Activated CD8-positive, alpha-beta T cell treated with anti-CD3 and anti-CD28 coated beads for 36 hours (primary cell): ENCODE data around the gene HPCAL1. TPM values are rescaled to one million over a fixed set of nuclear protein-coding genes. Genes with fewer than 3 reads are reported as not detected.
"Not testable (repeated sequence)": the region's sequence is repeated elsewhere in the genome, so short reads cannot be mapped to it uniquely, and the experiment has no call there.

ENCODE experiments used
- ATAC-seq: fragments of 200-7000 bp; cut with Tn5 transposase; one replicate; pipeline ENCODE4 v1.10.0; 2021; ENCODE audit warnings: mild to moderate bottlenecking, moderate library complexity
- CTCF ChIA-PET: fragments of 350-600 bp; sonication (Branson Sonifier 250); formaldehyde crosslinking; loops from one replicate; lab custom pipeline; 2021; ENCODE audit warnings: antibody characterized with exemption; lab: Charles Lee
- POLR2A ChIA-PET: fragments of 350-600 bp; sonication (Branson Sonifier 250); formaldehyde crosslinking; loops from one replicate; lab custom pipeline; 2021; ENCODE audit warnings: antibody characterized with exemption; lab: Charles Lee
- DNase-seq: peaks from one replicate; pipeline ENCODE4 v3.0.0-alpha.2; 2020
- H3K27ac Mint-ChIP-seq: one replicate; pipeline ENCODE4 v1.8.0; 2021; ENCODE audit warnings: mild to moderate bottlenecking, mixed read lengths
- H3K27me3 Mint-ChIP-seq: one replicate; pipeline ENCODE4 v1.8.0; 2021; ENCODE audit warnings: mixed read lengths
- H3K36me3 Mint-ChIP-seq: one replicate; pipeline ENCODE4 v1.8.0; 2021; ENCODE audit warnings: low read depth, mixed read lengths
- H3K4me1 Mint-ChIP-seq: one replicate; pipeline ENCODE4 v1.8.0; 2021; ENCODE audit warnings: low read depth, mixed read lengths
- H3K4me3 Mint-ChIP-seq: one replicate; pipeline ENCODE4 v1.8.0; 2021; ENCODE audit warnings: mild to moderate bottlenecking, moderate library complexity, mixed read lengths
- H3K9me3 Mint-ChIP-seq: one replicate; pipeline ENCODE4 v1.8.0; 2021; ENCODE audit warnings: mixed read lengths
- intact Hi-C: fragments of 100-400 bp; cut with micrococcal nuclease; formaldehyde crosslinking; loops from one replicate; pipeline ENCODE4 v1.10.0; 2022
- total RNA-seq, 2 experiments: library from RNA; stranded (reverse); gene quantifications; one replicate each; pipeline ENCODE4 v1.2.3, GENCODE V29; 2021
- TF ChIP-seq, protein P1 (sequence below): fragments of 200-600 bp; IDR thresholded peaks from one replicate; pipeline ENCODE4 v1.8.0; 2022; ENCODE audit warnings: antibody characterized with exemption, mild to moderate bottlenecking

Gene HPCAL1
- total RNA-seq, 2 experiments from 2014 or later: 166 to 170 TPM

DNA sequence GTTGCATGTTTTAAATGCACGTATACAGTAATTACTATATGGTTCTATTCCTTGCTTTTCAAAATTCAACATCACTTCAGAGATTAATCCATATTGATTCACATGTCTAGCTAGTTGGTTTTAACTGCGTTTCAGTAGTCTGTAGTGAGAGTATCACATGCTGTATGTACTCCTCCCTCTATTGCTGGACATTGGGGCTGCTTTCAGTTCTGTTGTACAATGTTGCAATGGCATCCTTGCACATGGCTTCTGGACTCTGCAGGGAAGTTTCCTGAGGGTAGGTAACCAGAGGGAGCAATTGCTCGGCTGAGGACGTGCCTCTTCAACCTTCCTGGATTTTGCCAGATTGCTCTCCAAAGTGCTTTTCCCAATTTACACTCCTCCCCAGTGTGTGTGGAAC lies 10.7 kb upstream of the HPCAL1 start:
- TF ChIP-seq, protein P1, sequence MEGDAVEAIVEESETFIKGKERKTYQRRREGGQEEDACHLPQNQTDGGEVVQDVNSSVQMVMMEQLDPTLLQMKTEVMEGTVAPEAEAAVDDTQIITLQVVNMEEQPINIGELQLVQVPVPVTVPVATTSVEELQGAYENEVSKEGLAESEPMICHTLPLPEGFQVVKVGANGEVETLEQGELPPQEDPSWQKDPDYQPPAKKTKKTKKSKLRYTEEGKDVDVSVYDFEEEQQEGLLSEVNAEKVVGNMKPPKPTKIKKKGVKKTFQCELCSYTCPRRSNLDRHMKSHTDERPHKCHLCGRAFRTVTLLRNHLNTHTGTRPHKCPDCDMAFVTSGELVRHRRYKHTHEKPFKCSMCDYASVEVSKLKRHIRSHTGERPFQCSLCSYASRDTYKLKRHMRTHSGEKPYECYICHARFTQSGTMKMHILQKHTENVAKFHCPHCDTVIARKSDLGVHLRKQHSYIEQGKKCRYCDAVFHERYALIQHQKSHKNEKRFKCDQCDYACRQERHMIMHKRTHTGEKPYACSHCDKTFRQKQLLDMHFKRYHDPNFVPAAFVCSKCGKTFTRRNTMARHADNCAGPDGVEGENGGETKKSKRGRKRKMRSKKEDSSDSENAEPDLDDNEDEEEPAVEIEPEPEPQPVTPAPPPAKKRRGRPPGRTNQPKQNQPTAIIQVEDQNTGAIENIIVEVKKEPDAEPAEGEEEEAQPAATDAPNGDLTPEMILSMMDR: no peak
- H3K36me3 Mint-ChIP-seq: no peaks in the 10 kb centered on the region
- H3K4me1 Mint-ChIP-seq: peaks cover 4% of the 10 kb centered on the region
- no peak for ATAC-seq
- H3K27ac Mint-ChIP-seq: no peak overlapping the region
- ChIA-PET CTCF (no interaction called here), POLR2A (no interaction called here)
- H3K9me3 Mint-ChIP-seq: peaks cover 4% of the 10 kb centered on the region
- H3K27me3 Mint-ChIP-seq: no peaks in the 10 kb centered on the region
- intact Hi-C loops: no loop called here
- DNase-seq: no peak
- no peak overlapping the region for H3K4me3 Mint-ChIP-seq

GRCh38 chr2:10293603-10294002 lies 9.1 kb upstream of the HPCAL1 start:
- ATAC-seq (no peak), DNase-seq (no peak)
- Mint-ChIP-seq H3K27me3 (no peaks in the 10 kb centered on the region), H3K9me3 (peaks cover 6% of the 10 kb centered on the region), H3K4me1 (peaks cover 19% of the 10 kb centered on the region), H3K36me3 (no peaks in the 10 kb centered on the region), H3K27ac (no peak overlapping the region), H3K4me3 (no peak overlapping the region)
- intact Hi-C loops: no loop called here
- TF ChIP-seq, protein P1: no peak
- ChIA-PET CTCF (interaction anchor here (1.4 to 3.4 kb wide), 2 partner anchors 11 to 116 kb away, joined by 4 to 12 read pairs; partner anchors contain the start of gene HPCAL1), POLR2A (interaction anchor here (0.6 to 1.3 kb wide), 3 partner anchors 8 to 124 kb away, joined by 3 to 4 read pairs (median 3); no protein-coding TSS in a partner anchor)

GRCh38 chr2:10294077-10294476 lies 8.6 kb upstream of the HPCAL1 start:
- intact Hi-C loops: no loop called here

DNA sequence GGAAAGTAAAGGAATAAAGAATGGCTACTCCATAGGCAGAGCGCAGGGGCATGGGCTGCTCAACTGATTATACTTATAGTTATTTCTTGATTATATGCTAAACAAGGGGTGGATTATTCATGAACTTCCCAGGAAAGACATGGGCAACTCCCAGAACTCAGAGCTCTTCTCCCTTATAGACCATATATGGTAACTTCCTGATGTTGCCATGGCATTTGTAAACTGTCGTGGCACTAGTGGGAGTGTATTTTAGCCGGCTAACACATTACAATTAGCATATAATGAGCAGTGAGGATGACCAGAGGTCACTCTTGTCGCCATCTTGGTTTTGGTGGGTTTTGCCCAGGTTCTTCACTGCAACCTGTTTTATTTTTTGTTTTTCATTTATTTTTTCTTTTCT lies 7.1 kb upstream of the HPCAL1 start:
- intact Hi-C loops: loop anchor here (2.0 kb wide), 1 partner anchor 113 kb away; no protein-coding TSS in a partner anchor
- ChIA-PET CTCF (interaction anchor here (1.0 to 3.4 kb wide), 3 partner anchors 9 to 113 kb away, joined by 3 to 12 read pairs (median 7); partner anchors contain the start of gene HPCAL1), POLR2A (interaction anchor here (1.0 kb wide), 1 partner anchor 110 kb away, joined by 3 read pairs; no protein-coding TSS in a partner anchor)
- peaks cover 37% of the 10 kb centered on the region for H3K4me1 Mint-ChIP-seq
- not testable (repeated sequence) for H3K27me3 Mint-ChIP-seq, DNase-seq, H3K4me3 Mint-ChIP-seq, H3K27ac Mint-ChIP-seq, H3K36me3 Mint-ChIP-seq, H3K9me3 Mint-ChIP-seq, ATAC-seq

More at GRCh38 chr2:10294077-10294476, 8.6 kb upstream of the HPCAL1 start:
- CTCF ChIA-PET: interaction anchor here (0.8 to 3.4 kb wide), 3 partner anchors 10 to 141 kb away, joined by 3 to 12 read pairs (median 4); partner anchors contain the start of gene HPCAL1
- Mint-ChIP-seq H3K9me3 (peaks cover 10% of the 10 kb centered on the region), H3K27me3 (no peaks in the 10 kb centered on the region), H3K36me3 (no peaks in the 10 kb centered on the region), H3K4me1 (peaks cover 24% of the 10 kb centered on the region), H3K4me3 (no peak overlapping the region), H3K27ac (no peak overlapping the region)
- POLR2A ChIA-PET: interaction anchor here (1.0 to 1.3 kb wide), 2 partner anchors 8 to 9 kb away, joined by 3 to 4 read pairs; no protein-coding TSS in a partner anchor
- TF ChIP-seq, protein P1: no peak
- DNase-seq (no peak), ATAC-seq (no peak)

- Mint-ChIP-seq H3K27ac (peak overlapping the region; percentile 20), H3K4me1 (peaks cover 42% of the 10 kb centered on the region), H3K27me3 (no peaks in the 10 kb centered on the region), H3K36me3 (no peaks in the 10 kb centered on the region), H3K9me3 (peaks cover 10% of the 10 kb centered on the region), H3K4me3 (no peak overlapping the region)
- ChIA-PET CTCF (interaction anchor here (1.0 to 3.4 kb wide), 4 partner anchors 8 to 113 kb away, joined by 3 to 12 read pairs (median 5); partner anchors contain the start of gene HPCAL1), POLR2A (interaction anchor here (1.0 to 1.2 kb wide), 2 partner anchors 76 to 109 kb away, joined by 3 read pairs; no protein-coding TSS in a partner anchor)
- DNase-seq (no peak), ATAC-seq (no peak)
- intact Hi-C loops: loop anchor here (2.0 kb wide), 1 partner anchor 113 kb away; no protein-coding TSS in a partner anchor
- TF ChIP-seq, protein P1: no peak
These were observed 6.6 kb upstream of the HPCAL1 start for GRCh38 chr2:10296142-10296541.
